NCI-H2171 treated with DMSO at 0.1 percent for 48 hours (cell line): ENCODE data around the gene TPST2.
"Not testable (repeated sequence)": the region's sequence is repeated elsewhere in the genome, so short reads cannot be mapped to it uniquely, and the experiment has no call there.

ENCODE experiments used
- DNase-seq: peaks from one replicate; lab custom pipeline; 2025; lab: John Stamatoyannopoulos, UW

Gene TPST2

DNA sequence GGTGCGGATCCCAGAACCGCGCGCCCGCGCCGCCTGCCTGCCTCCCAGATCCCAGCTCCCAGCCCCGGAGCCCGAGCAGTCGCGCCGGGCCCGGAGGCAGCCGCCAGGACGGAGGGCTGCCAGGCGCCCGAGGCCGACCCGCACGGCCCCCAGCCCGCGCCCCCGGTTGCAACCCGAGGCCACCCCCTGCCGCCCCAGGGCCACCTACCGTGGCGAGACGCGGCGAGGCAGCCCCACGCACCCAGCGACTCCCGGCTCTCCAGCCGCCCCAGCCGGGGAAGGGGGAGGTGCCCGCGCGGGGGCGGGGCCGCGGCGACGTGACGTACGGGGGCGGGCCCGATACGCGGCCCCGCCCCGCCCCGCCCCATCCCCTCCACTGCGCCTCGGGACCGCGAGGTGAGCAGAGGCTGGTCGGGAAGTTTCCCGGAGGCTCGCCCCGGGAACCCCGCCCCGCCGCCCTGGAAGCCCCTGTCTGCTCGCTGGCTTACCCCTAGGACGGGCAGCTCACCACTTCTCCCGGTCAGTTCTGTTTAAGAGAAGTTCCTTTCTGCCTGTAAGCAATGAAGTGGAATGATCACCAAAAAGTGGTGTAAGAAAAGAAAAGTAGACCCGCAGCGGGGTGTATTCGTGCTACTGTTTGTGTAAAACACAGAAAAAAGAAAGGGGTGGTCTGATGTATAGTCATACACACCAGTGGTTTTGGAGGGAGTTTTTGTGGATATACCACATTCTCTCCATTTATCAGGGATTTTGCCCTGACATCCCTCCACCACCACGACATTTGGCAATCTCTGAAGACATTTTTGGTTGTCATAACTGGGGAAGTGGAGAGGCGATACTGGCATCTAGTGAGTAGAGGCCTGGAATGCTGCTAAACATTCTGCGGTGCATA, at the start of gene TPST2:
TSS of gene TPST2 (minus strand) at position 288 of the 892 bp plus-strand sequence. CDS start 48,502 bp downstream, outside the sequence.
- DNase-seq, result peak; percentile 69

DNA sequence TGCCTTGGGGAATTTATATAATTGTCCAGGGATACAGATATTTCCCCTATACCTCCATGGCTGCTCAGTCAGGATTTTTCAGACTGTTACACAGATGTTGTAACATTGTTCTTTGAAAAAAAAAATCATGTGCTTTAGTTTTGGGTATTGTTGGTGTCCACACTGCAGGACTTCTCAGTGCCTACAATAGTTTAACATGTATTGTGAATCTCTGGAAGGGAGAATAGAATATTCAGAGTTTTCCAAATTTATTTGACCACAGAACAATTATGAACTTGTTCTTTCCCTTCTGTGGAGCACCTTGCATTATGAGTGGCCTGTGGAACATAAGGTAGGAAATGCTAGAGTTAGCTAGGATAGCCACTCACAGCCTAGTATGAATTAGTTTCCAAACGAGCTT, 46.4 kb upstream of the TPST2 start:
- no peak for DNase-seq

GRCh38 chr22:26635117-26635516, 45.2 kb upstream of the TPST2 start:
- no peak for DNase-seq

DNA sequence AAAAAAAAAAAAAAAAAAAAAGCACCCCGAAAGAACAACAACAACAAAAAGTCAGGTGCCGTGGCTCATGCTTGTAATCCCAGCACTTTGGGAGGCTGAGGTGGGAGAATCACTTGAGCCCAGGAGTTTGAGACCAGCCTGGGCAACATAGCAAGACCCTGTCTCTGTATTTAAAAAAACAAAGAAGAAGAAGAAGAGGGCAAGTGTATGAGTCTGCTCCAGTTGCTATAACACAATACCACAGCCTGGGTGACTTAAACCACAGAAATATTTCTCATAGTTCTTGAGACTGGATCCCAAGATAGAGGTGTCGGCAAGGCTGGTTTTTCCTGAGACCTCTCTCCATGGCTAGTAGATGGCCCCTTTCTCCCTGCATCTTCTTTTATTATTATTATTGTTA, 44.3 kb upstream of the TPST2 start:
- DNase-seq, result no peak

GRCh38 chr22:26632422-26633155, 42.7 kb upstream of the TPST2 start:
- no peak for DNase-seq

- no peak for DNase-seq
Observed at GRCh38 chr22:26631282-26631681, 41.4 kb upstream of the TPST2 start.

GRCh38 chr22:26629988-26630761, 40.2 kb upstream of the TPST2 start:
- DNase-seq, result no peak

GRCh38 chr22:26624803-26625202, 34.9 kb upstream of the TPST2 start:
- no peak for DNase-seq

DNA sequence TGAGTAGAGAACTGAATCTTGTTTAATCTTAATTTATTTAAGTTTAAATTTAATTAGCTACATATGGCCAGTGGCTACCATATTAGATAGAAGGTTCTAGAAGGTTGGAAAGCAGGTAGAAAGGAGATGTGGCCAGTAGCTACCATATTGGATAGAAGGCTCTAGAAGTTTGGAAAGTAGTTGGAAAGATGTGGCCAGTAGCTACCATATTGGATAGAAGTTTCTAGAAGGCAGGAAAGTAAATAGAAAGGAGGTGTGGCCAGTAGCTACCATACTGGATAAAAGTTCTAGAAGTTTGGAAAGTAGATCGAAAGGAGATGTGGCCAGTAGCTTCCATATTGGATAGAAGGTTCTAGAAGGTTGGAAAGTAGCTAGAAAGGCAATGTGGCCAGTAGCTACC, 34.1 kb upstream of the TPST2 start:
- DNase-seq, result no peak

- no peak for DNase-seq
Observed at GRCh38 chr22:26621663-26622062, 31.7 kb upstream of the TPST2 start, which contains the start of gene CRYBA4. Gene CRYBA4 (plus strand): TSS chr22:26621963. CDS start chr22:26622597, 634 bp downstream.

- DNase-seq, result no peak
Observed at GRCh38 chr22:26620197-26620596, 30.3 kb upstream of the TPST2 start.

DNA sequence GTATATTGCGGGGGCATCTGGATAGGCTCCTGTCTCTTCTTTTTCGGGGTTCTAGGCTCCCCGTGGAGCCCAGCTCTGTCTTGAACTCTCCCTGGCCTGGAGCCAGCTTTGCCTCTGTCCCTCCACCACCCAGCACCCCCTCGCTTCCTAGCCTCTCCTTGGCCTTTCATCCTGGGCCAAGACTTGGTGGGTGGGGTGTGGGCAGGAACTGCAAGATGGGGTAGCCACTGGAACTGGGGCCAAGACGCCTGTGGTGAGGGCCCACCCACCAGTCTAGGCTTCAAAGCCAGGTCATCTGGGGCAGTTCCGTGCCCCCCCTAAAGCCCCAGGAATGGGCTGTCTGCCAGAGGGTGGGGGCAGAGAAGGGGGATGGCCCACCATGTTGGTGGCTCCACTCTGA, 29.6 kb upstream of the TPST2 start:
- no peak for DNase-seq

GRCh38 chr22:26618455-26618854, 28.5 kb upstream of the TPST2 start:
- DNase-seq, result no peak

DNA sequence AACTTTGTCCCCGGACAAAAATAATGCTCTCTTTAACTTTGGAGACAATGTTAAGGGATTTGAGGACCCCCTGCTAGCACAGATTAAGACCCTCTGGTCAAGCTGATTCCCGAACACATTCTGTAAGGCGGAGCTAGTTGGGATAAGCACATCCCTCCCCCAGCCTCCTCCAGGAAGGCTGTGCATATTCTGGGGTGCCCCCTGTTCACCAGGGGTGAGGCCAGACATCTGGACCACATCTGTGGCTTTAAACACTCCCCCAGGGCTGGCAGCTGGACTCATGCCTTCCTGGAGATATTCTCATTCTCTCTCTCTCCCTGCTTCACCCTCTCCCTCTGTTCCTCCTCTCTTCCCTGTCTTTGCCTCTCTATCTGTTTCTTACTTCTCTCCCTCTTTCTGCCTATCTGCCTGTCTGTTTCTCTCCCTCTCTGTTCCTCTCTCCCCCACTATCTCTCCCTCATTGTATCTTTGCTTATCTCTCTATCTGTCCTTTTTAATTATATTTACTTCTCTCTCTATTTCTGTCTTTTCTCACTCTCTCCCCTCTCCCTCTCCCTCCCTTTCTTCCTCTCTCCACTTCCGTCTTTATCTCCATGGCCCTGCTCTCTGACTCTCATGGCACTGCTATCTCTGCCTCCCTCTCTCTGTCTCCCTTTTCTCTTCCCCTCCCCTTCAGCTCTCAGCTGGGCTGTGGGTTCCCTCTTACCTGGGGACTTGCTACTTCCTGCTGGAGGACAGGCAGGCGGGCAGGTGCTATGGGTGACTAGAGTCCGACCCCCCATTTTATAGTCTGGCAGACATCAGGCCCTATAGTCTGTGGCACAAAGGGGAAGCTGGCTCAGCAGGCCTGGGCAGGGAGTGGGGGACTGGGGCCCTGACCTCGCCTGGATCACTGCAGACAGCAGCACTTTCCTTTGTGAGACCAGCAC, 27.6 kb upstream of the TPST2 start, which contains the start of gene CRYBB1:
TSS of gene CRYBB1 (minus strand) at position 757 of the 929 bp plus-strand sequence. CDS start 1,708 bp downstream, outside the sequence.
- DNase-seq, result no peak

DNA sequence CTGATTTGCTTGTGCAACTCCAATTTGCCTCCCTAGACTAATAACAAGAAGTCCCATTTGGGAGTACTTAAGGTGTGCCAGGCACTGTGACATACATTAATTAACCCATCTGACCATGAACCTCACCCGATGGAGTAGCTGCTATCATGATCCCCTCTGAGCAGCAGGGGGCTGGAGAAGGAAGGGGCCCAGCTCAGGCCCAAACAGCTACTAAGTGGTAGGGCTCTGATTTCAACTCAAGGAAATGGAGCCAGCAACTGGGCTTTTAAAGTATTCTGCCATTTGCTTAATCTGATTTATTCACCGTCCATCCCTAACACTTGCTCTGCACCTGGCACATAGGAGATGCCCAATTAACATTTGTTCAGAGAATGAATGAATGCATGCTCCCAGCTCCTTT, 26.7 kb upstream of the TPST2 start:
- DNase-seq, result no peak

- no peak for DNase-seq
Observed at GRCh38 chr22:26615830-26616435, 26.0 kb upstream of the TPST2 start.

DNA sequence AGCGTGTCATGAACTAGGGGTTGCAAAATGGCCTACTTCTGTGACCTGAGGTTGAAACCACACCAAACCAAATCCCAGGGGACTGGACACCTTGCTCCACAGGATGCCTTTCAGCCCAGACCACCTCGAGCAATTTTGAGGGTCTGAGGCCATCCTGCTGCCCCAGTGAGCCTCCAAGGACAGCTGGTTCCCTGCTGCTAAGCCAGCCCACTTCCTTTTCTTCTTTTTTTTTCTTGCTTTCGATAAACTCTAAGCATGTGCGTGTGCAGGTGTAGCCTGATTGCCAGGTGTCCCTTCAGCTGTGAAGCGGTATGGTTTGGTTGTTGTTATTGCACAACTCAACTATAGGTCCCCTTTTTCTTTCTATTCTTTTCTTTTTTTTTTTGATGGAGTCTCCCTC, 25.2 kb upstream of the TPST2 start:
- peak; percentile 25 for DNase-seq

DNA sequence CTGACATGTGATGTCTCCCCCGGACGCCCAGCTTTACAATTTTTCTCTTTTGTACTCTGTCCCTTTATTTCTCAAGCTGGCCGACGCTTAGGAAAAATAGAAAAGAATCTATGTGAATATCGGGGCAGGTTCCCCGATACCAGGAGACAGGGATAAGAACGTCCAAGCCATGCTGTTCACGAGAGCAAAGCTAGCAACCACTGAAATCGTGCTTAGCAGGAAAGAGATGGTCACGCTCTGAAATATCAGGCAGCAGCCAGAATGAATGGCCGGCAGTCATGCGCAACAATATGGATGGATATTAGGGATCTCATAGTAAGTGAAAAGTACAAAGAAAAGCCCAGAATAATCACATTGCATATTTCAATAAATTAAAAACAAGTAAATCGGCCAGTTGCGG, 24.4 kb upstream of the TPST2 start:
- DNase-seq, result no peak

DNA sequence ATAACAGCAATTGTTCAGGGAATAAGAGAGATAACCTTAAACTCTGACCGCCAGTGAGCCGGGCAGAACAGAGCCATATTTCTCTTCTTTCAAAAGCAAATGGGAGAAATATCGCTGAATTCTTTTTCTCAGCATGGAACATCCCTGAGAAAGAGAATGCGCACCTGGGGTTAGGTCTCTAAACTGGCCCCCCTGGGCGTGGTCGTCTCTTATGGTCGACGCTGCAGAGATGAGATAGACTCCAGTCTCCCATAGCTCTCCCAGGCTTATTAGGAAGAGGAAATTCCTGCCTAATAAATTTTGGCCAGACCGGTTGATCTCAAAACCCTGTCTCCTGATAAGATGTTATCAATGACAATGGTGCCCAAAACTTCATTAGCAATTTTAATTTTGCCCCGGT, 23.8 kb upstream of the TPST2 start:
- not testable (repeated sequence) for DNase-seq

DNA sequence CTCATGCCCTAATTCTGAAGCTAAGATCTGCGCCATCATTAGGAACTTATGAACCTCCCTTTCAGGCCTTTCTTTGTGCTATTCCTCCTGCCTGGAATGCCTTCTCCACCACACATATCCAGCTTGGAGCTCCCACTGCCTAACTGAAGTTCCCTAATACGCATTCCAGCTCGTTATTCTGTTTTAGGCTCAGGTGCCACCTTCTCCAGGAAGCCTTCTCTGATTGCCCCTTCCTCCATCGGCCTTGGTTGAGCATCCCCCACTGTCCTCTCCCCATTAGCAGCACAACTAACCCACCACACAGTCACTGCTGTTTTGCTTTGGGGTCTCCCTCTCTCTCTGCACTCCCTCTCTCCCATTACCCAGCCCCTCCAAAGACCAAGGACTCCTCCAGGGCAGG, 22.7 kb upstream of the TPST2 start:
- no peak for DNase-seq

DNA sequence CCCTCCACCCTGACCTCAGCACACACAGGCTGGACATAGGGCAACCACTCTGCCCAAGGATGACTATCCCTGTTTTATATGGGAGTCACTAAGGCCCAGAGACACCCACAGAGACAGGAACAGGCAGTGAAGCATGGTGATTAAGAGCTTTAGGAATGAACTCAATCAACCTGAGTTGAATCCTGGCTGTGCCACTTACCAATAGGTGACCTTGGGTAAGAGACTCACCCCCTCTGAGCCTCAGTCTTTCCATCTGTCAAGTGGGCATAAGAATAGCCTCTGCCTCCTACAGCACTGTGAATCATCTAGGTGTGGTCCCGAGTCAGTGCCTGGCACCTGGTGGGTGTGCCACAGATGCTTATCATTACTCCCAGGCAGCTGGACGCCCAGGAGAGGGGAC, 21.1 kb upstream of the TPST2 start:
- DNase-seq, result no peak
